HepG2 (cell line): ENCODE measurements around the gene FAM20C. TPM values are rescaled to one million over a fixed set of nuclear protein-coding genes. Genes with fewer than 3 reads are reported as not detected.

Experiments used
- BHLHE40 ChIP-seq: IDR thresholded peaks from 2 replicates; pipeline ENCODE4 v1.6.1; 2011; ENCODE audit warnings: low read length, improper control_type of control experiment
- EP300 ChIP-seq, 3 experiments: sonication (generic) in 1 of 3; formaldehyde crosslinking in 1 of 3; IDR thresholded peaks; 2 replicates each; pipeline versions ENCODE4 v1.5.1 to v1.6.1; 2011 to 2020; ENCODE audit warnings: low read depth in 2 of 3, low read length in 2 of 3, borderline replicate concordance in 1 of 3, improper control_type of control experiment in 1 of 3, mild to moderate bottlenecking in 1 of 3, missing genetic modification reagents in 1 of 3, moderate library complexity in 1 of 3
- FIP1L1 ChIP-seq: fragments of 200-400 bp; formaldehyde crosslinking; IDR thresholded peaks from 2 replicates; pipeline ENCODE4 v1.6.1; 2018; ENCODE audit warnings: low read depth, mild to moderate bottlenecking, low read length, moderate library complexity, borderline replicate concordance; ENCODE audit not compliant: insufficient read depth
- HMG20A ChIP-seq: IDR thresholded peaks from 2 replicates; pipeline ENCODE4 v1.6.1; 2016; ENCODE audit warnings: borderline replicate concordance
- LBX2 ChIP-seq: sonication (generic); formaldehyde crosslinking; IDR thresholded peaks from 2 replicates; pipeline ENCODE4 v1.5.0; 2020; ENCODE audit warnings: missing genetic modification reagents, mild to moderate bottlenecking, borderline replicate concordance
- MBD4 ChIP-seq: IDR thresholded peaks from 2 replicates; pipeline ENCODE4 v1.6.1; 2012; ENCODE audit warnings: low read length, inconsistent platforms, borderline replicate concordance
- MXI1 ChIP-seq: IDR thresholded peaks from 3 replicates; pipeline ENCODE4 v1.6.1; 2012; ENCODE audit warnings: low read depth, low read length, inconsistent platforms, borderline replicate concordance
- PBX2 ChIP-seq: IDR thresholded peaks from 2 replicates; pipeline ENCODE4 v1.6.1; 2016; ENCODE audit warnings: control low read depth
- PHF8 ChIP-seq: sonication (generic); formaldehyde crosslinking; IDR thresholded peaks from 2 replicates; pipeline ENCODE4 v1.5.0; 2020; ENCODE audit warnings: missing genetic modification reagents
- RORA ChIP-seq: sonication (generic); formaldehyde crosslinking; IDR thresholded peaks from 2 replicates; pipeline ENCODE4 v1.5.0; 2020; ENCODE audit warnings: mild to moderate bottlenecking, missing genetic modification reagents, moderate library complexity
- SKIL ChIP-seq: sonication (generic); formaldehyde crosslinking; IDR thresholded peaks from 2 replicates; pipeline ENCODE4 v1.8.0; 2022; ENCODE audit warnings: missing genetic modification reagents, mild to moderate bottlenecking, moderate library complexity, borderline replicate concordance
- TCF12 ChIP-seq, 2 experiments: fragments of 450-650 bp in 1 of 2; sonication (generic) in 1 of 2; formaldehyde crosslinking in 1 of 2; IDR thresholded peaks; 2 replicates each; pipeline versions ENCODE4 v1.6.1 to v1.8.0; 2017 to 2022; ENCODE audit warnings: antibody characterized with exemption in 1 of 2, mild to moderate bottlenecking in 1 of 2, missing genetic modification reagents in 1 of 2, moderate library complexity in 1 of 2
- ZNF318 ChIP-seq: sonication (generic); formaldehyde crosslinking; IDR thresholded peaks from 2 replicates; pipeline ENCODE4 v1.4.0; 2020; ENCODE audit warnings: mild to moderate bottlenecking, missing genetic modification reagents
- ZNF678 ChIP-seq: sonication (generic); formaldehyde crosslinking; IDR thresholded peaks from 2 replicates; pipeline ENCODE4 v1.4.0; 2020; ENCODE audit warnings: mild to moderate bottlenecking, missing genetic modification reagents
- polyA plus RNA-seq, 8 experiments: library from polyadenylated mRNA; depleted of rRNA in 3 of 8; stranded (reverse) in 7 of 8; unstranded in 1 of 8; fragments of >200 nt; fragmentation: Illumina TruSeq in 4 of 8; extraction: Trizol in 4 of 8; gene quantifications; 2 replicates each; pipeline versions ENCODE4 v1.2.1 to v1.2.3, GENCODE V29; 2011 to 2016; ENCODE audit warnings: low read depth in 4 of 8, missing spikeins in 1 of 8, mixed read lengths in 1 of 8; ENCODE audit not compliant: insufficient read depth in 1 of 8
- total RNA-seq, 5 experiments: library from RNA; depleted of rRNA; stranded (reverse); fragments of >200 nt; fragmentation: Illumina TruSeq; extraction: Trizol; gene quantifications; 2 replicates each; pipeline ENCODE4 v1.2.3, GENCODE V29; 2016; ENCODE audit warnings: low read depth in 1 of 5

Gene FAM20C
- total and polyA plus RNA-seq, 2 of the 13 experiments (the other 11 are each of a cell fraction or from before 2014, with no cell fraction given), result 11.9 to 19.9 TPM

- TF ChIP-seq ZNF318 (CRISPR knock-in tag), result no peak
- peak in 1 of 2 experiments; percentile 57; a peak in 2 of 4 replicates for TF ChIP-seq EP300 (IDR thresholded peaks at IDR 0.05; ENCODE audit: low read depth in 2 of 2, low read length in 2 of 2)
- peak; percentile 76 for TF ChIP-seq EP300 (CRISPR knock-in tag; IDR thresholded peaks at IDR 0.05; ENCODE audit: borderline replicate concordance)
- no peak for TF ChIP-seq RORA (CRISPR knock-in tag)
- peak; percentile 75 for TF ChIP-seq BHLHE40
- TF ChIP-seq ZNF678 (CRISPR knock-in tag), result no peak
- TF ChIP-seq PBX2 (CRISPR knock-in tag), result no peak
- TF ChIP-seq LBX2 (CRISPR knock-in tag), result no peak
- peak; percentile 91 for TF ChIP-seq SKIL (CRISPR knock-in tag)
- TF ChIP-seq MXI1, result peak; percentile 90; the same call in 1 of the 3 replicates
- no peak for TF ChIP-seq TCF12 (IDR thresholded peaks at IDR 0.05)
- TF ChIP-seq TCF12 (CRISPR knock-in tag; IDR thresholded peaks at IDR 0.05), result 0 out of 2 replicates have a peak, but pooled peaks have one; percentile 47
- no peak for TF ChIP-seq PHF8 (CRISPR knock-in tag)
- TF ChIP-seq HMG20A, result peak; percentile 86; the same call in 1 of the 2 replicates
- TF ChIP-seq MBD4, result no peak
- no peak for TF ChIP-seq FIP1L1
These were observed 42.6 kb downstream of the FAM20C start (continued) for GRCh38 chr7:234708-235553.
